SIG-M5 treated with dmso at 0.1 percent for 504 hours (cell line): ENCODE results near the gene ZNF688.
A peak's percentile ranks its signal among the peaks of the same experiment; 100 is the strongest.
"Not testable (repeated sequence)": the region's sequence is repeated elsewhere in the genome, so short reads cannot be mapped to it uniquely, and the experiment has no call there.

Experiments
- DNase-seq: peaks from one replicate; lab custom pipeline; 2025; ENCODE audit not compliant: unreplicated experiment; lab: John Stamatoyannopoulos, UW

Gene ZNF688

GRCh38 chr16:30571445-30572322 lies at the start of gene ZNF688:
TSS of gene ZNF688 (minus strand) at chr16:30571714. CDS start at chr16:30571629, 85 bp downstream.
- peak; percentile 99 for DNase-seq

GRCh38 chr16:30620169-30620568 lies 48.7 kb upstream of the ZNF688 start:
- DNase-seq: no peak

- DNase-seq: no peak
These were observed 48.1 kb upstream of the ZNF688 start for GRCh38 chr16:30619638-30620037.

GRCh38 chr16:30619202-30619601 lies 47.7 kb upstream of the ZNF688 start:
- DNase-seq: peak; percentile 38

- peak; percentile 55 for DNase-seq
These were observed 44.0 kb upstream of the ZNF688 start for GRCh38 chr16:30615358-30616091.

- DNase-seq: peak; percentile 97
These were observed 38.7 kb upstream of the ZNF688 start, which contains the start of gene ZNF689 for GRCh38 chr16:30609926-30610839. TSS of gene ZNF689 (minus strand) at chr16:30610389. CDS start at chr16:30610041, 348 bp downstream.

- DNase-seq: peak; percentile 6
These were observed 37.8 kb upstream of the ZNF688 start for GRCh38 chr16:30609002-30609925.

- no peak for DNase-seq
These were observed 34.5 kb upstream of the ZNF688 start for GRCh38 chr16:30606004-30606403.

- peak; percentile 62 for DNase-seq
These were observed 33.6 kb upstream of the ZNF688 start for GRCh38 chr16:30605158-30605557.

- DNase-seq: no peak
These were observed 32.9 kb upstream of the ZNF688 start for GRCh38 chr16:30604316-30604947.

- no peak for DNase-seq
These were observed 32.4 kb upstream of the ZNF688 start for GRCh38 chr16:30603945-30604315.

- peak; percentile 26 for DNase-seq
These were observed 31.2 kb upstream of the ZNF688 start for GRCh38 chr16:30602616-30603277.

GRCh38 chr16:30601966-30602365 lies 30.5 kb upstream of the ZNF688 start:
- peak; percentile 32 for DNase-seq

GRCh38 chr16:30600929-30601328 lies 29.4 kb upstream of the ZNF688 start:
- no peak for DNase-seq

GRCh38 chr16:30600215-30600614 lies 28.7 kb upstream of the ZNF688 start:
- DNase-seq: no peak

- no peak for DNase-seq
These were observed 21.4 kb upstream of the ZNF688 start for GRCh38 chr16:30592871-30593270.

- not testable (repeated sequence) for DNase-seq
These were observed 19.4 kb upstream of the ZNF688 start for GRCh38 chr16:30590869-30591268.

- DNase-seq: not testable (repeated sequence)
These were observed 18.1 kb upstream of the ZNF688 start for GRCh38 chr16:30589582-30589981.

GRCh38 chr16:30588651-30589050 lies 17.1 kb upstream of the ZNF688 start:
- no peak for DNase-seq
